Adrenal gland (tissue), 12 donors: Measurements from ENCODE around the gene TMPRSS4. TPM values are rescaled to one million over a fixed set of nuclear protein-coding genes. Genes with fewer than 3 reads are reported as not detected.
"Not testable (repeated sequence)": the region's sequence is repeated elsewhere in the genome, so short reads cannot be mapped to it uniquely, and the experiment has no call there.

ENCODE experiments used
- DNase-seq, 7 donors: peaks; one replicate each; pipeline ENCODE4 v3.0.0-alpha.2; 2019 to 2020
- H3K27ac ChIP-seq, 5 donors: fragments of 200-600 bp; sonication (generic) in 4 of 5; 1 replicate in 3 of 5; 2 replicates in 2 of 5; pipeline versions ENCODE4 v1.5.1 to v1.8.0; 2016 to 2020; ENCODE audit warnings: mild to moderate bottlenecking in 1 of 5
- H3K27me3 ChIP-seq: fragments of 200-600 bp; 2 replicates; pipeline ENCODE4 v1.8.0; 2021
- H3K36me3 ChIP-seq, 2 donors: fragments of 200-600 bp; replicated peaks in 1 of 2; 1 replicate in 1 of 2; 2 replicates in 1 of 2; pipeline versions ENCODE4 v1.5.1 to v1.8.0; 2018 to 2022
- H3K4me1 ChIP-seq, 2 donors: fragments of 200-600 bp; replicated peaks in 1 of 2; 1 replicate in 1 of 2; 2 replicates in 1 of 2; pipeline versions ENCODE4 v1.5.1 to v1.8.0; 2018 to 2021
- H3K4me3 ChIP-seq, 4 donors: fragments of 200-600 bp; sonication (generic) in 3 of 4; one replicate each; pipeline ENCODE4 v1.5.1; 2016 to 2018
- H3K9me3 ChIP-seq, 3 donors: fragments of 200-600 bp; sonication (generic) in 1 of 3; replicated peaks in 1 of 3; 1 replicate in 2 of 3; 2 replicates in 1 of 3; pipeline versions ENCODE4 v1.5.1 to v1.8.0; 2016 to 2021
- CTCF ChIP-seq, 6 experiments: fragments of 450-650 bp in 4 of 6; fragments of 200-600 bp in 2 of 6; sonication (generic) in 1 of 6; IDR thresholded peaks; 1 replicate in 5 of 6; 2 replicates in 1 of 6; pipeline versions ENCODE4 v1.5.1 to v1.8.0; 2016 to 2021; ENCODE audit warnings: antibody characterized with exemption in 6 of 6, mild to moderate bottlenecking in 2 of 6, moderate library complexity in 1 of 6
- POLR2A ChIP-seq, 2 donors: fragments of 450-650 bp; IDR thresholded peaks; one replicate each; pipeline ENCODE4 v1.6.1; 2017; ENCODE audit warnings: antibody characterized with exemption in 2 of 2, mild to moderate bottlenecking in 2 of 2, moderate library complexity in 1 of 2
- WGBS, 4 donors: extraction: QIAGEN DNeasy Blood & Tissue Kit in 2 of 4; methylation state at CpG; one replicate each; pipeline versions ENCODE4 v1.1.5 to v1.1.7; 2013 to 2017; 5-methylcytosine and 5-hydroxymethylcytosine counted together
- intact Hi-C, 2 donors: fragments of 100-400 bp; cut with DNase I; formaldehyde crosslinking; loops; one replicate each; pipeline versions ENCODE4 v1.14.1 to v1.15.0; 2022 to 2023
- polyA plus RNA-seq, 3 donors: library from polyadenylated mRNA; stranded (reverse); fragments of 200-250 nt in 2 of 3; fragments of 350-450 nt in 1 of 3; fragmentation: Illumina TruSeq in 1 of 3; extraction: RNeasy Lipid Tissue Mini Kit (QIAGEN cat#74804) in 1 of 3; gene quantifications; one replicate each; pipeline ENCODE4 v1.2.3, GENCODE V29; 2013 to 2014
- total RNA-seq, 9 donors: library from RNA; depleted of rRNA in 4 of 9; stranded (reverse); fragments of >200 nt in 4 of 9; fragments of 120-200 nt in 1 of 9; fragmentation: NEBNext Ultra II Directional in 1 of 9; extraction: Animal tissue kit (Norgen Biotek cat#: 25700) in 1 of 9; gene quantifications; one replicate each; pipeline versions ENCODE4 v1.1.0 to v1.2.4, GENCODE V29; 2013 to 2023
- donor health status: healthy with polysubstance abuse.
- donor health status: Bipolar disorder and iron deficiency.
- donor health status: DM: yes; HTN: yes; CAD: no.
- donor health status: DM: no; HTN: no; CAD: no.
- donor health status: DM: no; HTN: no; CAD: no.
- donor health status: DM: yes; HTN: yes; CAD: no.

TMPRSS4 gene
- total and polyA plus RNA-seq, 12 donors, result 0.13 to 0.43 (median 0.27) TPM; not detected in 8

DNA sequence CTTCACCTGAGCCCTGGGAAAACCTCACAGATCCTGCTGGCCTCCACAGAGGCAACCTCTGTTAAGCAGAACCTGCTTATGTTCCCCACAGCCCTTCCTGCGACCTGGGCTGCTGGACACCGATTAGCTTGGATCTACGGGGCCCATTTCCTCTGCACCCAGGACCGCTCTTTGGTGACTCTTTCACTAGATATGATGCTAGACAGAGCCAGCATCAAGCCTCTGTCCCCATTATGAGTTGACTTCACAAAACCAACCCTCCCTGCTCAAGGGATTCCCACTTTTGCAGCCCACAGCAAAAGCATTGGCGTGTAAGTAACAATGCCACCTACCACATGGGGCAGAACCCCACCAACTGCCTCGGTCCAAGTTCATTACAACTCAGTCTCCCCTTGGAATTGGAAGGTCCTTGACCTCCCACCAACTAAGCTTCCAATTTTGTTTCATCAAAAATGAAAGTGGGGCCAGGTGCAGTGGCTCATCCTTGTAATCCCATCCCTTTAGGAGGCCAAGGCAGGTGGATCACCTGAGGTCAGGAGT lies 15.2 kb upstream of the TMPRSS4 start:
- Histone ChIP-seq H3K27me3 (no peaks in the 10 kb centered on the region), H3K27ac (no peak overlapping the region), H3K36me3 (no peaks in the 10 kb centered on the region), H3K9me3 (no peaks in the 10 kb centered on the region), H3K4me3 (no peak overlapping the region), H3K4me1 (no peaks in the 10 kb centered on the region)
- 88 to 95% (median 94%) methylated on average over 6 of the region's 6 CpGs for WGBS, 4 donors
- intact Hi-C loops, result no loop called here
- no peak for DNase-seq
- no peak for TF ChIP-seq CTCF (IDR thresholded peaks at IDR 0.05)
- no peak for TF ChIP-seq POLR2A (IDR thresholded peaks at IDR 0.05)

- WGBS, 4 donors, result 88 to 94% (median 90%) methylated on average over 5 of the region's 5 CpGs
Measured at GRCh38 chr11:118062181-118062580, 14.7 kb upstream of the TMPRSS4 start.

GRCh38 chr11:118062631-118063030 lies 14.2 kb upstream of the TMPRSS4 start:
- H3K36me3 ChIP-seq, H3K4me3 ChIP-seq, H3K4me1 ChIP-seq, intact Hi-C loops, H3K9me3 ChIP-seq, DNase-seq, H3K27ac ChIP-seq, H3K27me3 ChIP-seq: not testable (repeated sequence)
- 88 to 92% (median 89%) methylated on average over 5 of the region's 5 CpGs for WGBS, 4 donors

More at GRCh38 chr11:118062181-118062580, 14.7 kb upstream of the TMPRSS4 start:
- H3K27me3 ChIP-seq, H3K27ac ChIP-seq, H3K9me3 ChIP-seq, H3K36me3 ChIP-seq, H3K4me3 ChIP-seq, H3K4me1 ChIP-seq, DNase-seq, intact Hi-C loops: not testable (repeated sequence)

- intact Hi-C loops, result no loop called here
- Histone ChIP-seq H3K4me1 (no peaks in the 10 kb centered on the region), H3K9me3 (no peaks in the 10 kb centered on the region), H3K27me3 (no peaks in the 10 kb centered on the region), H3K36me3 (no peaks in the 10 kb centered on the region), H3K4me3 (no peak overlapping the region), H3K27ac (no peak overlapping the region)
- DNase-seq, result peak in 1 of 7 donors; percentile 2
- 70 to 72% (median 71%) methylated on average over 9 of the region's 9 CpGs for WGBS, 4 donors
- TF ChIP-seq POLR2A (IDR thresholded peaks at IDR 0.05) (no peak), CTCF (IDR thresholded peaks at IDR 0.05) (no peak)
Measured at GRCh38 chr11:118064956-118065355, 11.9 kb upstream of the TMPRSS4 start.

- TF ChIP-seq CTCF (IDR thresholded peaks at IDR 0.05) (no peak), POLR2A (IDR thresholded peaks at IDR 0.05) (no peak)
- DNase-seq, result no peak
- no peak overlapping the region for H3K4me3 ChIP-seq
- no peaks in the 10 kb centered on the region for H3K4me1 ChIP-seq
- H3K9me3 ChIP-seq, result no peaks in the 10 kb centered on the region
- no peaks in the 10 kb centered on the region for H3K36me3 ChIP-seq
- H3K27ac ChIP-seq, result no peak overlapping the region
- no peaks in the 10 kb centered on the region for H3K27me3 ChIP-seq
- intact Hi-C loops, result no loop called here
- WGBS, 4 donors, result 81 to 91% (median 86%) methylated on average over 3 of the region's 3 CpGs
Measured at GRCh38 chr11:118065384-118065783, 11.5 kb upstream of the TMPRSS4 start.
